NB4 (cell line): ENCODE data around the gene PDZRN4.

Source experiments
- DNase-seq: peaks from one replicate; pipeline ENCODE4 v3.0.0; 2010; ENCODE audit warnings: low read depth
- H3K4me3 ChIP-seq: one replicate; pipeline ENCODE4 v1.5.1; 2011; ENCODE audit warnings: mild to moderate bottlenecking, low read depth, low read length, moderate library complexity
- CTCF ChIP-seq: IDR thresholded peaks from one replicate; pipeline ENCODE4 v1.5.1; 2012; ENCODE audit warnings: low read depth, low read length
- MAX ChIP-seq: IDR thresholded peaks from 2 replicates; pipeline ENCODE4 v1.6.1; 2011; ENCODE audit warnings: low read depth, low read length
- MYC ChIP-seq: IDR thresholded peaks from 2 replicates; pipeline ENCODE4 v1.6.1; 2011; ENCODE audit warnings: low read depth, low read length
- POLR2A ChIP-seq: IDR thresholded peaks from 2 replicates; pipeline ENCODE4 v1.6.1; 2011; ENCODE audit warnings: mild to moderate bottlenecking; ENCODE audit not compliant: insufficient read length; ENCODE audit errors: extremely low read depth

The PDZRN4 gene

GRCh38 chr12:41264281-41264680, 76.2 kb downstream of the PDZRN4 start:
- TF ChIP-seq CTCF (no peak), MYC (no peak), POLR2A (no peak), MAX (no peak)
- peak; percentile 16 for DNase-seq
- no peak overlapping the region for H3K4me3 ChIP-seq

- no peak overlapping the region for H3K4me3 ChIP-seq
- no peak for TF ChIP-seq CTCF
- no peak for TF ChIP-seq MYC
- TF ChIP-seq POLR2A = no peak
- no peak for TF ChIP-seq MAX
- no peak for DNase-seq
Measured at GRCh38 chr12:41269056-41269455, 80.9 kb downstream of the PDZRN4 start.

GRCh38 chr12:41271489-41271888, 83.4 kb downstream of the PDZRN4 start:
- H3K4me3 ChIP-seq = no peak overlapping the region
- TF ChIP-seq CTCF = no peak
- TF ChIP-seq POLR2A = no peak
- TF ChIP-seq MYC = no peak
- TF ChIP-seq MAX = no peak
- no peak for DNase-seq

- H3K4me3 ChIP-seq = no peak overlapping the region
- DNase-seq = no peak
- no peak for TF ChIP-seq MAX
- no peak for TF ChIP-seq MYC
- TF ChIP-seq CTCF = no peak
- no peak for TF ChIP-seq POLR2A
Measured at GRCh38 chr12:41274643-41275042, 86.5 kb downstream of the PDZRN4 start.

GRCh38 chr12:41277100-41277945, 89.2 kb downstream of the PDZRN4 start:
- H3K4me3 ChIP-seq = no peak overlapping the region
- DNase-seq = peak; percentile 60
- TF ChIP-seq MAX = no peak
- TF ChIP-seq CTCF = peak; percentile 57
- no peak for TF ChIP-seq POLR2A
- no peak for TF ChIP-seq MYC
